Fibroblast of lung (primary cell): ENCODE measurements around the gene WNT7B. TPM values are rescaled to one million over a fixed set of nuclear protein-coding genes. Genes with fewer than 3 reads are reported as not detected.

Experiments
- DNase-seq, 2 donors: peaks; one replicate each; pipeline versions ENCODE4 v3.0.0 to v3.0.0-alpha.2; 2010; ENCODE audit warnings: low read depth in 2 of 2
- H2AFZ ChIP-seq: 2 replicates; pipeline ENCODE4 v1.5.1; 2012; ENCODE audit warnings: low read length, control low read depth, inconsistent platforms
- H3K27ac ChIP-seq: 2 replicates; pipeline ENCODE4 v1.5.1; 2011; ENCODE audit warnings: low read length, control low read depth; ENCODE audit not compliant: insufficient read depth
- H3K27me3 ChIP-seq: 2 replicates; pipeline ENCODE4 v1.5.1; 2011; ENCODE audit warnings: mild to moderate bottlenecking, low read length; ENCODE audit not compliant: control insufficient read depth, insufficient read depth
- H3K36me3 ChIP-seq: 2 replicates; pipeline ENCODE4 v1.5.1; 2011; ENCODE audit warnings: low read length; ENCODE audit not compliant: control insufficient read depth, insufficient read depth
- H3K4me1 ChIP-seq: 2 replicates; pipeline ENCODE4 v1.5.1; 2011; ENCODE audit warnings: low read length; ENCODE audit not compliant: control insufficient read depth, insufficient read depth; ENCODE audit errors: extremely low read depth
- H3K4me2 ChIP-seq: 2 replicates; pipeline ENCODE4 v1.5.1; 2011; ENCODE audit warnings: low read length, control low read depth; ENCODE audit not compliant: insufficient read depth; ENCODE audit errors: extremely low read depth
- H3K4me3 ChIP-seq, 4 experiments: fragments of 200-600 bp in 1 of 4; sonication (generic) in 1 of 4; replicated peaks in 1 of 4; 2 replicates each; pipeline ENCODE4 v1.5.1; 2011 to 2016; ENCODE audit warnings: low read length in 4 of 4, low read depth in 3 of 4, mild to moderate bottlenecking in 3 of 4, control low read depth in 2 of 4, inconsistent platforms in 1 of 4, mixed read lengths in 1 of 4; ENCODE audit not compliant: insufficient read depth in 1 of 4; ENCODE audit errors: control extremely low read depth in 1 of 4
- H3K79me2 ChIP-seq: 2 replicates; pipeline ENCODE4 v1.5.1; 2012; ENCODE audit warnings: mild to moderate bottlenecking, low read length, inconsistent platforms; ENCODE audit not compliant: control insufficient read depth, insufficient read depth
- H3K9ac ChIP-seq: 2 replicates; pipeline ENCODE4 v1.5.1; 2011; ENCODE audit warnings: mild to moderate bottlenecking, low read length, control low read depth; ENCODE audit not compliant: insufficient read depth
- H3K9me3 ChIP-seq: 2 replicates; pipeline ENCODE4 v1.5.1; 2012; ENCODE audit warnings: low read depth, low read length; ENCODE audit not compliant: control insufficient read depth, insufficient read depth
- H4K20me1 ChIP-seq: 2 replicates; pipeline ENCODE4 v1.5.1; 2011; ENCODE audit warnings: low read length; ENCODE audit not compliant: control insufficient read depth, insufficient read depth; ENCODE audit errors: extremely low read depth
- EZH2 ChIP-seq: IDR thresholded peaks from 2 replicates; pipeline ENCODE4 v1.5.1; 2012; ENCODE audit warnings: low read length, control low read depth, mild to moderate bottlenecking; ENCODE audit errors: missing control alignments
- polyA plus RNA-seq, 2 donors: library from polyadenylated mRNA; depleted of rRNA in 1 of 2; stranded (reverse) in 1 of 2; unstranded in 1 of 2; fragments of >200 nt; gene quantifications; 2 replicates each; pipeline ENCODE4 v1.2.1, GENCODE V29; 2011 to 2012; ENCODE audit warnings: missing spikeins in 1 of 2
- total RNA-seq: library from RNA; depleted of rRNA; stranded (reverse); fragments of >200 nt; gene quantifications from 2 replicates; pipeline ENCODE4 v1.2.1, GENCODE V29; 2014
- TF ChIP-seq, protein P1 (sequence below), 2 donors: IDR thresholded peaks in 1 of 2; conservative IDR thresholded peaks in 1 of 2; 1 replicate in 1 of 2; 2 replicates in 1 of 2; pipeline ENCODE4 v1.5.1; 2011 to 2012; ENCODE audit warnings: low read length in 2 of 2, control low read depth in 1 of 2, inconsistent platforms in 1 of 2, low read depth in 1 of 2, mild to moderate bottlenecking in 1 of 2

The WNT7B gene
- total and polyA plus RNA-seq, 2 donors (not counting 1 experiment from before 2014, with no cell fraction given), result 0.17 TPM; not detected in 1

DNA sequence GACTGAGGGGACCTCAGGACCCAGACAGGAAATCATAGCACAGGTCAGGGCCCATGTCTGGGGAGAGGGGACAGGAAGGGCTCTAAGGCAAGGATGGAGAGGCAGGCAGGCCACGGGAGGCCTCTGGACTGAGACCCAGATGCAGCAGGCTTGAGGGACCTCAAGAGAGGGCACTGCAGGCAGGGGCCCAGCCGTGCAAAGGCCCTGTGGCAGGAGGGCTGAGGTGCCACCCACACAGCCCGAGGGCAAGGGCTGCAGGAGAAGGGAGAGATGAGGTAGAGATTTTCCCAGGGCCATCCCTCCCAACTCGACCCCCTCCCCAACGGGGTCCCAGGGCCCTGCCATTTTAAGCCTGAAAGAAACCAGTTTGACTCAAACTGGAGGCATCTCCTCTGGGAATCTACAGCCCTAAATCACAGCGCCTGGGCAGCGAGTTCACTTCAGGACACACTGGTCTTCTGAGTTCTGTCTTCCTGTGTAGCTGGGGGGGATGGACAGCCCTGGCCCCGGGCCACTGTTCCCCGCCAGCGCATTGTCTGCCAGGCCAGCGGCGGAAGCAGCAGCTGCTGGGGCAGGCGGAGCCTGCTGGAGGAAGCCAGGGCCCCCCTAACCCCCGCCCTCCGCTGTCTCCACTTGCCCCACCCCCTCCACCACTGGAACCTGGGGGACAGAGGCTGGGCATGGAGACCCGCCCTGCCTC lies 20.3 kb upstream of the WNT7B start:
- Histone ChIP-seq H3K36me3 (no peaks in the 10 kb centered on the region), H3K4me2 (peak overlapping the region; percentile 75), H3K9ac (peak overlapping the region; percentile 44), H3K27ac (peak overlapping the region; percentile 84), H3K4me3 (peak overlapping the region in 1 of 4 experiments; percentile 20), H3K27me3 (peaks cover 4% of the 10 kb centered on the region), H4K20me1 (no peaks in the 10 kb centered on the region), H3K79me2 (peaks cover 7% of the 10 kb centered on the region), H2AFZ (no peak overlapping the region), H3K9me3 (no peaks in the 10 kb centered on the region), H3K4me1 (peaks cover 36% of the 10 kb centered on the region)
- peak; percentile 96 to 97 for DNase-seq
- no peak for TF ChIP-seq EZH2
- TF ChIP-seq, protein P1, sequence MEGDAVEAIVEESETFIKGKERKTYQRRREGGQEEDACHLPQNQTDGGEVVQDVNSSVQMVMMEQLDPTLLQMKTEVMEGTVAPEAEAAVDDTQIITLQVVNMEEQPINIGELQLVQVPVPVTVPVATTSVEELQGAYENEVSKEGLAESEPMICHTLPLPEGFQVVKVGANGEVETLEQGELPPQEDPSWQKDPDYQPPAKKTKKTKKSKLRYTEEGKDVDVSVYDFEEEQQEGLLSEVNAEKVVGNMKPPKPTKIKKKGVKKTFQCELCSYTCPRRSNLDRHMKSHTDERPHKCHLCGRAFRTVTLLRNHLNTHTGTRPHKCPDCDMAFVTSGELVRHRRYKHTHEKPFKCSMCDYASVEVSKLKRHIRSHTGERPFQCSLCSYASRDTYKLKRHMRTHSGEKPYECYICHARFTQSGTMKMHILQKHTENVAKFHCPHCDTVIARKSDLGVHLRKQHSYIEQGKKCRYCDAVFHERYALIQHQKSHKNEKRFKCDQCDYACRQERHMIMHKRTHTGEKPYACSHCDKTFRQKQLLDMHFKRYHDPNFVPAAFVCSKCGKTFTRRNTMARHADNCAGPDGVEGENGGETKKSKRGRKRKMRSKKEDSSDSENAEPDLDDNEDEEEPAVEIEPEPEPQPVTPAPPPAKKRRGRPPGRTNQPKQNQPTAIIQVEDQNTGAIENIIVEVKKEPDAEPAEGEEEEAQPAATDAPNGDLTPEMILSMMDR (conservative IDR thresholded peaks at IDR 0.05 in 1 of 2, IDR thresholded peaks at IDR 0.05 in 1 of 2; ENCODE audit: low read depth in 1 of 2, low read length in 2 of 2), result no peak

DNA sequence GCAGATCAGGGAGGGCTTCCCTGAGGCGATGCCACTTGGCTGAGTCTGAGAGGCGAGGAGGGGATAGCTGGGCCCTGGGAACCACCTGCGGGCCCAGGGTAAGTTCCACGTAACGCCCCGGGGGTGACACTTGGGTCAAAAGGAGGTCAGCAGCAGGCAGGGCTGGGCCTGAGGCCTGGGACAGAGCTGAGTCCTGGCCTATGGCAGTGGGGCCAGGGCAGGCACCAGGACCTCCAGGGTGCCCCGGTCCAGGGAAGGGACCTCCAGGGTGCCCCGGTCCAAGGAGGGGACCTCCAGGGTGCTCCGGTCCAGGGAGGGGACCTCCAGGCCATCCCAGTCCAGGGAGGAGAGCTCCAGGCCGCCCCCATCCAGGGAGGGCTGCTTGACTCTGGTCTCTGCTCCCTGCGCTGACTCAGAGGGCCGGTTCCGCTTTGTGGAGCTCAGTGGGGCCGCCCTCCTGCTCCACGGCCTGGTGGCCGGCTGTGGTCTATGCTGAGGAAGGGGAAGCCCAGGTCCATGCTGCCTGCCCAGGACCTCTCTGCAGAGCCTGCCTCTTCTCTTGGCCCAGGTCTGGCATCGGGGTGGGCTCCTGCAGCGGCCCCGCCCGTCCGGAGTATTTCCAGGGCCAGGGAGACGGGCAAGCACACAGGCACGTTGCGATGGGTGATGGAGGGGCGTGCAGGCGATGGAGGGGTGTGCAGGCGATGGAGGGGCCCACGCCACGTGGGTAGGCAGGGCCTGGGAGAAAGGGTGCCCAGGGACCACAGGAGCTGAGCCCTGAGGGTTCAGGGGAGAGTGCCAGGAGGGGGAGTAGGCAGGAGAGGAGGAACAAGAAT lies 19.5 kb upstream of the WNT7B start:
- Histone ChIP-seq H4K20me1 (no peaks in the 10 kb centered on the region), H3K27ac (peak overlapping the region; percentile 84), H3K4me1 (peaks cover 36% of the 10 kb centered on the region), H3K9ac (peak overlapping the region; percentile 44), H3K36me3 (no peaks in the 10 kb centered on the region), H3K4me2 (no peak overlapping the region), H3K27me3 (peaks cover 4% of the 10 kb centered on the region), H3K79me2 (peaks cover 7% of the 10 kb centered on the region), H3K4me3 (peak overlapping the region in 1 of 4 experiments; percentile 20), H3K9me3 (no peaks in the 10 kb centered on the region), H2AFZ (no peak overlapping the region)
- peak in 1 of 2 donors; percentile 80 for DNase-seq
- TF ChIP-seq, protein P1 (conservative IDR thresholded peaks at IDR 0.05 in 1 of 2, IDR thresholded peaks at IDR 0.05 in 1 of 2; ENCODE audit: low read depth in 1 of 2, low read length in 2 of 2), result no peak
- no peak for TF ChIP-seq EZH2

DNA sequence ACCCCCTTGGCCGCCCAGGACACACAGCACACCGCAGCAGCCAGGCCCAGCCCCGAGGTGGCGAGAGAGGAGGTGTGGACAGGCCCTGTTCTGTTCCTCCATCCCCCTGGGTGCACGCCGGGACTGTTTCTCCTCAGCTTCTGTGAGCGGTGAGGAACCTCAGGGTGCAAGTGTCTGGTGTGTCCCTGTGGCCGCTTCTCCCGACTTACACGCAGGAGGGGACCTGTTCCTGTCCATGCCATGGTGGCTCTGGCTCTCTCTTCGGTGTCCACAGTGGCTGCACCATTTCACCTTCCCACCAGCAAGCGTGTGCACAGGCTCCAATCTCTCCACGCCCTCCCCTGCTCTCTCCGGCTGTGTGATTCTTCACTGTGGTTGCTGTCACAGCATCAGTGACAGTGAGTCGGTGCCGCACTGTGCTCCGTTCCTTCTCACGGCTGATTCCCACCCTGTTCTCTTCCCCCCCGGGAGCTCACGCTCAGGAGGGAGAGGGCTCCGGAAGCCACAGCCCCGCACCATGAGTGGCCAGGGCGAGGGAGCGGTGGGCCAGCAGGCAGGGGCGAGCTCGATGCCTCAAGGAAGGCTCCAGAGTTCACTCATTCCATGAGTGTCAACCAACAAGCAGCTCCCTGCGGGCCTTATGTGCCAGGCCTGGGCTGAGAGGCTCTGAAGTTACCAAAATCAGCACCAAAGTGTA lies 18.6 kb upstream of the WNT7B start:
- Histone ChIP-seq H3K4me3 (no peak overlapping the region), H3K4me1 (peaks cover 36% of the 10 kb centered on the region), H4K20me1 (no peaks in the 10 kb centered on the region), H3K9me3 (no peaks in the 10 kb centered on the region), H3K27me3 (peaks cover 7% of the 10 kb centered on the region), H3K79me2 (peaks cover 7% of the 10 kb centered on the region), H3K9ac (no peak overlapping the region), H2AFZ (peak overlapping the region; percentile 24), H3K27ac (no peak overlapping the region), H3K4me2 (no peak overlapping the region), H3K36me3 (no peaks in the 10 kb centered on the region)
- no peak for DNase-seq
- TF ChIP-seq, protein P1 (conservative IDR thresholded peaks at IDR 0.05 in 1 of 2, IDR thresholded peaks at IDR 0.05 in 1 of 2; ENCODE audit: low read depth in 1 of 2, low read length in 2 of 2), result no peak
- TF ChIP-seq EZH2, result no peak
